Activated CD8-positive, alpha-beta memory T cell treated with anti-CD3 and anti-CD28 coated beads for 36 hours (primary cell): ENCODE results near the gene PARM1. TPM values are rescaled to one million over a fixed set of nuclear protein-coding genes. Genes with fewer than 3 reads are reported as not detected.

ENCODE experiments used
- CTCF ChIA-PET: fragments of 350-600 bp; sonication (Branson Sonifier 250); formaldehyde crosslinking; loops from one replicate; lab custom pipeline; 2021; ENCODE audit warnings: antibody characterized with exemption; lab: Charles Lee
- POLR2A ChIA-PET: fragments of 350-600 bp; sonication (Branson Sonifier 250); formaldehyde crosslinking; loops from one replicate; lab custom pipeline; 2021; ENCODE audit warnings: antibody characterized with exemption; lab: Charles Lee
- total RNA-seq, 2 experiments: library from RNA; stranded (reverse); gene quantifications; one replicate each; pipeline ENCODE4 v1.2.3, GENCODE V29; 2021

The PARM1 gene, protein sequence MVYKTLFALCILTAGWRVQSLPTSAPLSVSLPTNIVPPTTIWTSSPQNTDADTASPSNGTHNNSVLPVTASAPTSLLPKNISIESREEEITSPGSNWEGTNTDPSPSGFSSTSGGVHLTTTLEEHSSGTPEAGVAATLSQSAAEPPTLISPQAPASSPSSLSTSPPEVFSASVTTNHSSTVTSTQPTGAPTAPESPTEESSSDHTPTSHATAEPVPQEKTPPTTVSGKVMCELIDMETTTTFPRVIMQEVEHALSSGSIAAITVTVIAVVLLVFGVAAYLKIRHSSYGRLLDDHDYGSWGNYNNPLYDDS
- under 1 TPM; 0.04 TPM for total RNA-seq

DNA sequence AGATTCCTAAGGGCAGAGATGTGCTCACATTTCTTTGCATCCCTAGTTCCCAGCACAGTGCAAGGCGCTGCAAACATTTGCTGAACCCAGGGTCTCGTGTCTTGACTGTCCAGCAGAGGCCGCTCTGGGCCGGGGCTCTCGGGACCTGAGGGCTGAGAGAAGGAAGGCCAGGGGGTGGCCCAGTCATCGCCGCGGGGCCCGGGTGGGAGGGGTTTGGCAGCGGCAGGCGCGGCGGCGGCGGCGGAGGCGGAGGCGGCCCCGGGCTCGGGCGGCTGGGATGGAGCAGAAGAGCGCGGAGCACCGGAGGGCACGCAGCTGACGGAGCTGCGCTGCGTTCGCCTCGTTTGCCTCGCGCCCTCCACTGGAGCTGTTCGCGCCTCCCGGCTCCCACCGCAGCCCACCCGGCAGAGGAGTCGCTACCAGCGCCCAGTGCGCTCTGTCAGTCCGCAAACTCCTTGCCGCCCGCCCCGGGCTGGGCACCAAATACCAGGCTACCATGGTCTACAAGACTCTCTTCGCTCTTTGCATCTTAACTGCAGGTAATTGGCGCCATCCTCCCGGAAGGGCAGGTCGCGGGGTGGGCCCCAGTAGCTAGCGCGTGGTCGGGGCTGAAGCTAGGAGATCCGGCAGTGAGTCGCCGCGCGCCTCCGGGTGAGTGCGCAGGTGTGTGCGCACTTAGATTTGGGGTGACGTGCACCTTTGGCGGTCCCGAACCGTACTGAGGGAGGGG lies at the start of gene PARM1:
Gene PARM1 (plus strand): TSS at position 285 of the 730 bp plus-strand sequence. CDS start 212 bp downstream, at position 497.
- ChIA-PET POLR2A (no interaction called here), CTCF (no interaction called here)

DNA sequence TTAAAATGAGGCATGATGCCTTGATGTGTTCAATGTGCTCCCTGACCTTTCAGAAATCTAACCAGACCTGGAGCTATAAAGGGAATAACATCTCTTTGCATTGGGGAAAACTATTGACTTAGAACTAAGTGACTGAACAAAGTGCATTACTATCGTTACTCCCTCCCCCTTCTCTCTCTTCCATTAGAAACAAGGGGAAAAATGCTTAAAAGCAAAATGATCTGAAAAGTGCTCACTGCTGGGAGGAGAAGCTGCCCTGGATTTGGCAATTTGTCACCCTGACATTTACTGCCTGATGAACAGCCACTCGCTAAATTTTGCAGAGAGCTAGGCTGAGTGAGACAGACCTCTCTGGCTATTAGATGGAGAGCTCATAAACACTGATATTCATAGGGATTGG lies 48.6 kb upstream of the PARM1 start:
- ChIA-PET POLR2A (interaction anchor here (0.5 kb wide), 1 partner anchor 956 kb away, joined by 3 read pairs; no protein-coding TSS in a partner anchor), CTCF (no interaction called here)

DNA sequence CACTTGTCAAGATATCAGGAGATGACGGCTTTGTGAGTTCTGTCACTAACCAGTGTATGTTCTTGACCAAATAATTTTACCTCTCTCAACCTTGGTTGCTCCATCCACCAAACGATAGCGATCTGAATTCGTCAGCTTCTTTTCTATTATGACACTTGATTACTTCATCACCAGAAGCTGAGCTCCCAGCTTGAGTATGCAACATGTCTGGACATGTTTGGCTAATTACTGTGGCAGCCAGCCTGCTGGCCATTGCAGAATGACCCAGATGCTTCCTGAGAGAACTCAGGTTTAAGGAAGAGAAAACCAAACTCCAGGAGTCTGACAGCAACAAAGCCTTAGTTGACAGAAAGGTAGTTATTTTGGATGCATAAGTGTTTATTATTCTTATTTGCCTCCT lies 46.4 kb upstream of the PARM1 start:
- CTCF ChIA-PET: no interaction called here
- POLR2A ChIA-PET: no interaction called here

- ChIA-PET POLR2A (no interaction called here), CTCF (no interaction called here)
These were observed 42.6 kb upstream of the PARM1 start for GRCh38 chr4:74890341-74890740.

- CTCF ChIA-PET: no interaction called here
- POLR2A ChIA-PET: no interaction called here
These were observed 41.9 kb upstream of the PARM1 start for GRCh38 chr4:74891037-74891436.

GRCh38 chr4:74893171-74893570 lies 39.7 kb upstream of the PARM1 start:
- ChIA-PET CTCF (no interaction called here), POLR2A (no interaction called here)

DNA sequence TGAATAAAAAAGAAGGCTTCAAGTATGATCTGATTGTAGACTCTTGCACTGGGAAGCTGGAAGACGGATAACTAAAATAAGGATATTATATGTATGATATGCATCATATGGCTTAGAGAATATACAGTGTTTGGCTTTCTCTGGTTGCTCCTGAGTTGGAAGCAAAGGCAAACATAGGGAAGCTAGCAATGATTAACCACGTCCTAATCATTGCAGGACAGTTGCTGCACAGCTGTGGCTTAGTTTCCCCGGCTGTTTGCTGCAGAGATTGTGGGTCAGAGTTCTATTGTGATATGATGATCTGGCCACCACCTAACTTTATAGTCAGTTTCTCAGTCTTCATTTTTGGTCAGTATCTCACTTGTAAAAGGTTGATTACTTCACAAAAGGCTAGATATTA lies 36.3 kb upstream of the PARM1 start:
- POLR2A ChIA-PET: no interaction called here

DNA sequence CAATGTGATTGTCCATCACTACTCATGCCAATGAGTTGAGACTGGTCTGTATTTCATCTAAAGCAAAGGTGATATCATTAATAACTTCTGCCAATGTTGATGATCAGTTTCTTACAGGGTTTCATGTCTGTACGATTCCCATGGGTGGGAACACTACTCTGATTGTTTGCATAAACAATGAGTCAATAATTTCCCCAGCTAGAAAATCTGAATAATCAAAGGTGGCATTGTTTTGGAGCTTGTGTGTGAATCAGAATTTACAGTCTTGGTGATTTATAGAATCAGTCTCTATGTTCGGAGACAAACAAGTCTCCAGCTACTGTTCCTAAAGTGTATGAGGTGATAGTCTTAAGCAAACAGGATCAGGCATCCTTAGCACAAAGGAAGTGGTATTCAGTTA lies 35.5 kb upstream of the PARM1 start:
- POLR2A ChIA-PET: no interaction called here
- CTCF ChIA-PET: no interaction called here

More for the DNA sequence above, 36.3 kb upstream of the PARM1 start:
- CTCF ChIA-PET: no interaction called here

GRCh38 chr4:74900862-74901261 lies 32.1 kb upstream of the PARM1 start:
- ChIA-PET CTCF (no interaction called here), POLR2A (no interaction called here)

- POLR2A ChIA-PET: no interaction called here
- CTCF ChIA-PET: no interaction called here
These were observed 28.3 kb upstream of the PARM1 start for GRCh38 chr4:74904509-74905065.

DNA sequence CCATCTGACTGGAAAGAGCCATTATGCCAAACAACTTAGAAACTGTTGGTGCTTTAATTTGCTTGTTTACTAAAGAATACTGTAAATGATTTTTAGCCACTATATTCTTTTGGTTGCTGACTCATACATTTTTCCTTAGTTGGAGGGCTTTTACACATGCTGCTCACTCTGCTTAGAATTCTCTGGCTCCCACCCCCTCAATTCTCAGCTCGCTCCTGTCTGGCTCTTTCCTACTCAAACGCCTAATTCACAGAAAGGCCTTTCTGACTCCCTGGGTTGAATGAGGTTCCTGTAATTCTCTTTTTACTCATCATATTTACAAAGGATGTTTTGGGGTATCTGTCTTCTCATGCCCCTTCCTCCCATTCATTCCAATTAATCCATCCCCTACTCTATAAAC lies 26.1 kb upstream of the PARM1 start:
- CTCF ChIA-PET: no interaction called here
- POLR2A ChIA-PET: no interaction called here

- POLR2A ChIA-PET: no interaction called here
- CTCF ChIA-PET: no interaction called here
These were observed 13.1 kb upstream of the PARM1 start for GRCh38 chr4:74919783-74920182.

- POLR2A ChIA-PET: no interaction called here
- CTCF ChIA-PET: no interaction called here
These were observed 12.2 kb upstream of the PARM1 start for GRCh38 chr4:74920704-74921103.

DNA sequence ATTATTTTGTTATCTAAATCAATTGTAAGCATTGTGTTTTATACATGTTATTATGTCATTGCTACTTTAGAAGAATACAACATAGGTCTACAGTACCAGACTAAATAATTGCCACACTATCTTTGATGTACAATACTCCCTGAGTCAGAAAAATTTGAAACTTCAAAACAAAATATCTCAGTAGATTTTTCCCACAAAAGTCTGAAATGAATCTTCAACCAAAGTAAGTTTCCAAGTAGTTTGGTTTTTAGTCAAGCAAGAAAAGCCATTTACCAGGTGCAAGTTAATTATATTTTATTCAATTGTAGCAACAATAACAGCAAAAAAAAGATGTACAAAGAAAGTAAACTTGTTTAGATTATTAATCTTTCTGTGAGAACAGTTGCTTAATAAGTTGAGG lies 11.4 kb upstream of the PARM1 start:
- ChIA-PET CTCF (no interaction called here), POLR2A (no interaction called here)

DNA sequence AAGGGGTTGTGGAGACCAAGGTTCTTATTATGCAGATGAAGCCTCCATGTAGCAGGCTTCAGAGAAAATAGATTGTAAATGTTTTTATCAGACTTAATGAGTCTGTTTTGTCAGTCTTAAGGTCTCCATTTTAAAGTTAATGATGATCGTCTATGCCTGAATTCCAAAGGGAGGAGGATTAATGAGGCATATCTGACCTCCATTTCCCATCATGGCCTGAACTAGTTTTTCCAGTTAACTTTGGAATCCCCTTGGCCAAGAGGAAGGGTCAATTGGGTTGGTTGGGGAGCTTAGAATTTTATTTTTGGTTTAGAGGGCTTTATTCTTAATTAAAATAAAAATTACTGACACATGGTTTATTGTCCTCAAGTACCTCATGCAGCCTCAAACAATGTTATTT lies 6.9 kb upstream of the PARM1 start:
- POLR2A ChIA-PET: no interaction called here
- CTCF ChIA-PET: no interaction called here

DNA sequence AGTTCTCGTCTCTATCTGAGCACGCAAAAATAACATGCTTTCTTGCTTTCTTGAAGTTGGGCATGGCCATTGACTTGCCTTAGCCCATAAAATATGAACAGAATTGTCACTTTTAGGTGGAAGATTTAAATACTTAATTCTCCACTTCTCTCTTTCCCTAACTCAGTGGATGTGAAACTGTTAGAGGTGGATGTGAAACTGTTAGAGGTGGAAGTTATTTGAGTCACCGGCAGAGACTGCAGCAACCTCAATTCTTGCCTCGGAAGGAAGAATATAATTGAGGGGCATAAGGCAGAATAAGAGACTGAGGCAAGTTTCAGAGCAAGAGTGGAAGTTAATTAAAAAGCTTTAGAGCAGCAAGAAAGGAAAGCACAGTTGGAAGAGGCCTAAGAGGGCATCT lies 2.8 kb upstream of the PARM1 start:
- ChIA-PET POLR2A (no interaction called here), CTCF (no interaction called here)

DNA sequence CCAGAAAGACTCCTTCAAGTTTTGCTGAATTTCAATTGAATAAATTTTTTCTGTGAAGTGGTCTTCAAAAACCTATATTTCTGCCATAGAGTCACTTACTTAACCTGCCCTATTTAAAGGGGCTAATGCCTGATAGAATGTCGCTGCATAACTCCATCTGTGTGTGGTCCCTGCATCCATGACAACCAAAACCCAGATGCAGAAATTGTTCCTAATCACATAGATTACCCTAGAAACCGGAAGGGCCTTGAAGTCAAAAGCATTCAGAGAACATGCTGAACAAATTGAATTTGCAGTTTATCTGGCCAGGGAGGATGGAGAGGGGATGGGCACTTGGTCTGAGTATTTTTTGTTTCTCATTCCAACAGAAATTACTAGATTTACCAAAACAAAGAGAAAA lies 1.5 kb upstream of the PARM1 start:
- ChIA-PET CTCF (no interaction called here), POLR2A (no interaction called here)

DNA sequence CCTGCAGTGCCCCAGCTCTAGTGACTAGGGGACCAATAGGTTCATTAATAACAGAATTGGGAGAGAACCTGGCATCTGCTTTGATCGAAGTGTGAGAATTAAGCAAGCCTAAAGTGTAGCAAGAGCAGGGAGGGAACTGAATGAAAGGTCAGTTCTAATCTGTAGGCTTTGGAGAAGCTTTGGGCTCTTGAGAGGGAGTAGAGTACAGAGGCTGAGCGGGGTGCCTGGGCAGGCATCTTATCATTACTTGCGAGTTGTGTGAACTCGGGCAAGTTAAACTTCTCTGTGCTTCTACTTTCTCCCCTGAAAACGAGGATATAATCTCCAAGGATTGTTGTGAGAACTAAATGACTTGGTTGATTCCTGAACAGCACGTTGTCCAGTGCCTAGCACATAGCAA lies 906 bp upstream of the PARM1 start:
- POLR2A ChIA-PET: no interaction called here
- CTCF ChIA-PET: no interaction called here

- CTCF ChIA-PET: no interaction called here
- POLR2A ChIA-PET: no interaction called here
These were observed 673 bp downstream of the PARM1 start for GRCh38 chr4:74933562-74934015.

DNA sequence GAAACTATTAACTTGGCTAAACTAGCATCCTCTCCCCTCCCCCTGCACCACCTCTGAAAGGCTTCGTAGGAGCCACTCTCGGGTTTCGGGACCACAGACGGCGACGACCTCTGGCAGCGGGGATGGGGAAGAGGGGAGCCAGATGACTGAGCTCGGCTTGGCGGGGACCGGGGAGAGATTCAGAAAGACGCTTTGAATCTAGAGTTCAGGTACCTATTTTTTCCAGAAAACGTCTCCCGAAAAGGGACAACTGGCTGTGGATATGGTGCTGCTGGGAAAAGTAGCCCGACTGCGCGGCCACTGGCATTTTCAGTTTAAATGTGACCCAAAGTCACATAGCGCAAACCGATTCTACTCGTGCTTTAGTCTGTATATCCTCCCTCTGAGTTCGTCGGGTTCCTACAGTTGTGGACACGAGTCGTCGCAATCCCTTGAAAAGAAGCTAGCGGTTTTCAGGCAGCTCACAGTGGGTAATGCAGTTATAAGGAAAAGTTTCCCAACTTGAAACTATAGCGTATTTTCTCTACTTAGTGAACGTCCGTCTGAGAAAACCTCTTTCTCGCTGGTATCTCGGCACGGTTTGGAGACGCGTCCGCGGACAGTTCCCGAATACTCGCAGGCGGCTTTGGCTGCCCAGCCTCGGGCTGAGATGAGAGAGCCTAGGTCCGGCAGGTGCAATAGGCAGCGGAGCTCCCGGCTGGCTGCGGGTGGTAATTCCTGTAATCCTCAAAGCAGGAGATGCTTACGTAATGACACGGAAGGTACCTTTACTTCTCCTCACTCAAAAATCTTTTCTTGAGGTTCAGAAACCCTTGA lies 1.3 kb downstream of the PARM1 start:
- ChIA-PET CTCF (no interaction called here), POLR2A (no interaction called here)
